GM21723 (cell line): ENCODE measurements around the gene ITPKC.

ENCODE experiments used
- ATAC-seq: cut with Tn5 transposase; IDR thresholded peaks from one replicate; pipeline ENCODE4 v1.9.1; 2021; ENCODE audit warnings: mild to moderate bottlenecking, moderate library complexity; ENCODE audit not compliant: unreplicated experiment

ITPKC gene

DNA sequence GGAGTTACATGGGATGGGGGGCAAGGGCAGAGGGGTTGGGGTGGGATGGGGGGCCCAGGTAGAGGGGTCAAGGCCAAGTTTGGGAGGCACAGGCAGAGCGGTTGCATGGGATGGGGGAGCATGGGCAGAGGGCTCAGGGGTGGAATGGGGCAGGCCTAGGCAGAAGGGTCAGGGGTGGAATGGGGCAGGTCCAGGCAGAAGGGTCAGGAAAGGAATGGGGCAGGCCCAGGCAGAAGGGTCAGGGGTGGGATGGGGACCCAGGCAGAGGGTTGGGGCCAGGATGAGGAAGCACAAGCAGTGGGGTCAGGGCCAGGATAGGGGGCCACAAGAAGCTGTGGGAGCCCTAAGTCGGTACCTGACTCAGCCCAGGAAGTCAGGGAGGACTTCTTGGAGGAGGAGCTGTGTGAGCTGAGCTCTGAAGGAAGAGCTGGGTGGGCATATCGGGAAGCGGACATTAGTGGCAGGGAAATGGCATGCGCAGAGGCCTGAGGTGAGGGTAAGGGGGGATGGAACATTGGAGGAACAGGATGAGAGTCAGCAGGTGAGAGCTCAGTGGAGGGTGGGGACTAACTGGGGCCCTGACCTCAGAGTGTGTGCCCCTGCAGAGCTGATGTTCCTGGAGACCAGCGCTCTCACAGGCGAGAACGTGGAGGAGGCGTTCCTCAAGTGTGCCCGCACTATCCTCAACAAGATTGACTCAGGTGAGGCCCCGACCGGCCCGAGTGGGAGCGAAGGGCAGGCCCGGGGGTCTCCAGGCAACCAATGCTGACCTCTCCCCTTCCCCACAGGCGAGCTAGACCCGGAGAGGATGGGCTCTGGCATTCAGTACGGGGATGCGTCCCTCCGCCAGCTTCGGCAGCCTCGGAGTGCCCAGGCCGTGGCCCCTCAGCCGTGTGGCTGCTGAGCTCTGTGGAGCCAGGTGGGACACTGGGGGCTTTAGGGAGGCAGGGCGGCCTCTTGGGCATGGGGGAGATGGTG is 69.4 kb downstream of the ITPKC start:
- ATAC-seq: no peak
